ENCODE results near the gene TEAD4.

DNA sequence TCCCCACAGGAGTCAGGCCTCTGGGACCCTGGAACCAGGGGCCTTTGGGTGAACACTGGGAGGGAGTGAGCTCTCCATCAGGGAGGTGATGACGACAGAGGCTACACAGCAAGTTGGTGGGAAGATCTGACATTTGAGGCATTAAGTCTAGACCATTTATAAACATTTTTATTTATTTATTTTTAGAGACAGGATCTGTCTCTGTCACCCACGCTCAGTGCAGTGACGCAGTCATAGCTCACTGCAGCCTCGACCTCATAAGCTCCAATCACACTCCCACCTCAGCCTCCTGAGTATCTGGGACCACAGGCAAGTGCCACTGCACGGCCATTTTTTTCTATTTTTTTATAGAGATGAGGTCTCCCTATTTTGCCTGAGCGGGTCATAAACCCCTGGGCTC is 53.6 kb downstream of the TEAD4 start:
- TF ChIP-seq, protein P1, sequence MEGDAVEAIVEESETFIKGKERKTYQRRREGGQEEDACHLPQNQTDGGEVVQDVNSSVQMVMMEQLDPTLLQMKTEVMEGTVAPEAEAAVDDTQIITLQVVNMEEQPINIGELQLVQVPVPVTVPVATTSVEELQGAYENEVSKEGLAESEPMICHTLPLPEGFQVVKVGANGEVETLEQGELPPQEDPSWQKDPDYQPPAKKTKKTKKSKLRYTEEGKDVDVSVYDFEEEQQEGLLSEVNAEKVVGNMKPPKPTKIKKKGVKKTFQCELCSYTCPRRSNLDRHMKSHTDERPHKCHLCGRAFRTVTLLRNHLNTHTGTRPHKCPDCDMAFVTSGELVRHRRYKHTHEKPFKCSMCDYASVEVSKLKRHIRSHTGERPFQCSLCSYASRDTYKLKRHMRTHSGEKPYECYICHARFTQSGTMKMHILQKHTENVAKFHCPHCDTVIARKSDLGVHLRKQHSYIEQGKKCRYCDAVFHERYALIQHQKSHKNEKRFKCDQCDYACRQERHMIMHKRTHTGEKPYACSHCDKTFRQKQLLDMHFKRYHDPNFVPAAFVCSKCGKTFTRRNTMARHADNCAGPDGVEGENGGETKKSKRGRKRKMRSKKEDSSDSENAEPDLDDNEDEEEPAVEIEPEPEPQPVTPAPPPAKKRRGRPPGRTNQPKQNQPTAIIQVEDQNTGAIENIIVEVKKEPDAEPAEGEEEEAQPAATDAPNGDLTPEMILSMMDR (conservative IDR thresholded peaks at IDR 0.05) = no peak
- no peak for TF ChIP-seq EZH2 (IDR thresholded peaks at IDR 0.05; ENCODE audit: low read depth)

Measured in PC-9 (cell line).